ENCODE measurements around the gene GPR15LG. TPM values are rescaled to one million over a fixed set of nuclear protein-coding genes. Genes with fewer than 3 reads are reported as not detected.

Gene GPR15LG
- total RNA-seq, 4 donors from 2014 or later = 23.1 to 83.2 (median 52.2) TPM

DNA sequence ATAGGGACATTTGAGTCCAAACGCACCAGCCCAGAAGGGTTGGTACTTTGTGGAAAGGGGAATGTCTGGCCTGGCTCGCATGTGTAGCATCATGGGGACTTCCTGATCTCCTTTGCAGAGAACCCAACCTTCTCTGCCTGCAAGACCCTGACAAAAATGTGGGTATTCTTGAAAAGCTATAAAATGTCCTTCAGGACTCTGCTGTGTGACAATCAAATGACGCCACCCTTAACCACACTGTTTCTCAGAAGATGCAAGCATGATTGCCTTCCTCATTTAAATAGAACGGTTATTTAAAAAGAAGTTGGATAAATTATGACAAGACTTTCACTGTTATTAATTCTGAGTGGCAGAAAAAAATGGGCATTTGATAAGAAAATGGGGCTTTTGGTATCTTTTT, 15.1 kb upstream of the GPR15LG start:
- Histone ChIP-seq H3K4me3 (no peak overlapping the region), H3K4me1 (peaks cover 0 to 10% (median 0%) of the 10 kb centered on the region in 4 donors), H3K9me3 (no peaks in the 10 kb centered on the region), H3K27ac (no peak overlapping the region), H3K36me3 (peaks cover 0 to 19% (median 0%) of the 10 kb centered on the region in 3 donors), H3K27me3 (no peaks in the 10 kb centered on the region)
- DNase-seq = no peak
- TF ChIP-seq, protein P1, sequence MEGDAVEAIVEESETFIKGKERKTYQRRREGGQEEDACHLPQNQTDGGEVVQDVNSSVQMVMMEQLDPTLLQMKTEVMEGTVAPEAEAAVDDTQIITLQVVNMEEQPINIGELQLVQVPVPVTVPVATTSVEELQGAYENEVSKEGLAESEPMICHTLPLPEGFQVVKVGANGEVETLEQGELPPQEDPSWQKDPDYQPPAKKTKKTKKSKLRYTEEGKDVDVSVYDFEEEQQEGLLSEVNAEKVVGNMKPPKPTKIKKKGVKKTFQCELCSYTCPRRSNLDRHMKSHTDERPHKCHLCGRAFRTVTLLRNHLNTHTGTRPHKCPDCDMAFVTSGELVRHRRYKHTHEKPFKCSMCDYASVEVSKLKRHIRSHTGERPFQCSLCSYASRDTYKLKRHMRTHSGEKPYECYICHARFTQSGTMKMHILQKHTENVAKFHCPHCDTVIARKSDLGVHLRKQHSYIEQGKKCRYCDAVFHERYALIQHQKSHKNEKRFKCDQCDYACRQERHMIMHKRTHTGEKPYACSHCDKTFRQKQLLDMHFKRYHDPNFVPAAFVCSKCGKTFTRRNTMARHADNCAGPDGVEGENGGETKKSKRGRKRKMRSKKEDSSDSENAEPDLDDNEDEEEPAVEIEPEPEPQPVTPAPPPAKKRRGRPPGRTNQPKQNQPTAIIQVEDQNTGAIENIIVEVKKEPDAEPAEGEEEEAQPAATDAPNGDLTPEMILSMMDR (IDR thresholded peaks at IDR 0.05) = no peak
- TF ChIP-seq POLR2A (IDR thresholded peaks at IDR 0.05) = no peak

DNA sequence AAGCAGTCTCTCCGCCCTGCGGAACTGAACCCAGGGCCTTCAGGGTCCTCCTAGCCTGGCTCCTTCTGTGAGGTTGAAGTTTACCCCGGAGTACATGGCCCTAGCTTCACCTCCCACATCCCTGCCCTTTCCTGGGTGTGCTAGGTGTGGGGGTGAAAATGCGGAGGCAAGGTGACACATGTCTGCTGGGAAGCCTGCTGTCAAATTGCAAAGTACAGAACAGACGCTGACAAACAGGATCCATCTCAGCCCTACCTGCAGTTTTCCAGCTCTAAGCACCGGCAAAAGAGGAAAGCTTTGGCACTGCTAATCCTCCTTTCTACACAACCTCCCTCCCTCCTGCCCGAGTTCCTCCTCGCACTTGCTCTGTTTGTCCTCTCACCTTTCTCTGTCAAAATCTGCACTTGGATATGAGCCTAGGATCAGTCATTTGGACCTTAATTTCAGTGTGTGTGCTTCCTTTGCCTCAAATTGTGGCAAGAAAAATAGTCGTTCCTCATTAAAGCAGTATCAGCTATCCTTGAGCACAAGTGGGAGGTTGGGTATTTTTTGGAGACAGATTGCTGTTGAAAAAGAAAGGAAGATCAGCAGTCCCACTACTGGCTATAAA, 14.4 kb upstream of the GPR15LG start:
- no peak for TF ChIP-seq POLR2A (IDR thresholded peaks at IDR 0.05)
- TF ChIP-seq, protein P1 (IDR thresholded peaks at IDR 0.05) = no peak
- no peak for DNase-seq
- no peak overlapping the region for H3K4me3 ChIP-seq

DNA sequence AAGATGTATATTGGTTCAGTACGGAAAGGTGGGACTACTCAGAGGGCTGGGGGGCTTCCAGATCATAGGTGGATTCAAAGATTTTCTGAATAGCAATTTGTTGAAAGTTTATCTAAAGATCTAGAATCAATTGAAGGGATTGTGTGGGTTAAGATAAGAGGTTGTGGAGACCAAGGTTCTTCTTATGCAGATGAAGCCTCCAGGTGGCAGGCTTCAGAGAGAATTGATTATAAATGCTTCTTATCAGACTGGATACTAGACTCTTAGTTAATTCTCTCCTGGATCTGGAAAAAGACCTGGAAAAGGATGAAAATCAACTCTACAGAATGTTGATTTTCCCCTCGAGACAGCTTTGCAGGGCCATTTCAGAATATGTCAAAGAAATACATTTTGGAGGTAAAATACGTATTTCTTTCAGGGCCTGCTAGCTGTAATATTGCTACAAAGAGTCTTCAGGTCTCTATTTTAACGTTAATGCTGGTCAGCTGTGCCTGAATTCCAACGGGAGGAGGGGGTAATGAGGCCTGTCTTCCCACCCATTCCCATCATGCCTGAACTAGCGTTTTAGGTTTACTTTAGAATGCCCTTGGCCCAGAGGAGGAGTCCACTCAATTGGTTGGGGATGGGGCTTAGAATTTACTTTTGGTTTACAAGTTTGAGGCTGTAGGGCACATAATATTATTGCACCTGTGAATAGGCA, 12.8 kb upstream of the GPR15LG start:
- no peak overlapping the region for H3K4me3 ChIP-seq
- H3K36me3 ChIP-seq = no peaks in the 10 kb centered on the region
- H3K27me3 ChIP-seq = no peaks in the 10 kb centered on the region
- H3K4me1 ChIP-seq = peaks cover 0 to 10% (median 0%) of the 10 kb centered on the region in 4 donors
- H3K27ac ChIP-seq = no peak overlapping the region
- no peak for DNase-seq
- TF ChIP-seq, protein P1 (IDR thresholded peaks at IDR 0.05) = peak in 3 of 6 experiments; percentile 62 to 63 (median 63)
- no peak for TF ChIP-seq POLR2A (IDR thresholded peaks at IDR 0.05)
- no peaks in the 10 kb centered on the region for H3K9me3 ChIP-seq

More for the DNA sequence above, 14.4 kb upstream of the GPR15LG start:
- H3K4me1 ChIP-seq = peaks cover 0 to 10% (median 0%) of the 10 kb centered on the region in 4 donors
- H3K9me3 ChIP-seq = no peaks in the 10 kb centered on the region
- no peaks in the 10 kb centered on the region for H3K27me3 ChIP-seq
- peaks cover 0 to 12% (median 0%) of the 10 kb centered on the region in 3 donors for H3K36me3 ChIP-seq
- H3K27ac ChIP-seq = no peak overlapping the region

DNA sequence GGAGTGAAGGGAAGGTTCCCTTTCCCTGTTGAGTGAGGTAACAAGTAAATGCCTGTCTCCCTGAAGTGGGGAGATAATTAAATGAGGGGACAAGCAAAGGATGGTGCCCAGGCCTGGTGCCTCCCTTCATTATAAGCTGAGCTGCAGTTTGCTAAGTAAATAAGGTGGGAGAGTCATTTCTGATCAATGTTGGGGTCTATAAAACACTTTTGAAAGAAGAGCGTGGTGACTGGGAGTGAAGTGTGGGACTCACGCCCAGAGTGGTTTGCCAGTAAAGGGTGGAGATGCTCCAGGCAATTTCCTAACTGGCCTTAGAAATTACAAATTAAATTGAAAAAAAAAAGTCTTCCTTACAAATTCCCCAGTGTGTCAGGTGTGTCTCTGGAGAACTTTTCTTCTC, 9.6 kb upstream of the GPR15LG start:
- no peak for TF ChIP-seq POLR2A (IDR thresholded peaks at IDR 0.05)
- TF ChIP-seq, protein P1 (IDR thresholded peaks at IDR 0.05) = no peak
- Histone ChIP-seq H3K27me3 (no peaks in the 10 kb centered on the region), H3K27ac (no peak overlapping the region), H3K9me3 (no peaks in the 10 kb centered on the region), H3K36me3 (no peaks in the 10 kb centered on the region), H3K4me3 (no peak overlapping the region), H3K4me1 (peaks cover 0 to 4% (median 0%) of the 10 kb centered on the region in 4 donors)
- DNase-seq = no peak

DNA sequence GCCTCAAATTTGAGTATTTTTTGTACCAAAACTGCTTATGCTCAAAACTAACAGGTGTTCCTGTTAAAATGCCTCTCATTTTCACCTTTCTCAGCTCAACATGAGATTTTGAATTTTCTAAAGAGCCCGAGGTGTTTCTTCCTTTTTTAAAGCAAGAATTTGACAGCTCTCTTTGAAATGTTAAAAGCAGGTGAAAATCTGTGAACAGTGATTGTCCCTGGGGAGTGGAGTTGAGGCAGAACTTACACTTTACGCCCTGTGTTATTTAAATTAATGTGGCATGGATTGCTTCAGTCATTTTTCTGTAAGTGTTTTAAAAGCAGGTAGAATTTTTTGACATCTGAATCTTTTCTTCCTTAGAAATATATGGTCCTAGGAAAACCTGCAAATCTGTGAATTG, 9.2 kb upstream of the GPR15LG start:
- Histone ChIP-seq H3K4me1 (no peaks in the 10 kb centered on the region), H3K27me3 (no peaks in the 10 kb centered on the region), H3K9me3 (no peaks in the 10 kb centered on the region), H3K36me3 (no peaks in the 10 kb centered on the region), H3K4me3 (no peak overlapping the region), H3K27ac (no peak overlapping the region)
- DNase-seq = no peak
- no peak for TF ChIP-seq POLR2A (IDR thresholded peaks at IDR 0.05)
- TF ChIP-seq, protein P1 (IDR thresholded peaks at IDR 0.05) = no peak

Measured in Peyer's patch (tissue), 4 donors.